ENCODE results near the gene DIP2C. TPM values are rescaled to one million over a fixed set of nuclear protein-coding genes. Genes with fewer than 3 reads are reported as not detected.

DIP2C gene
- total RNA-seq, 2 donors from 2014 or later = 9.6 to 11.9 TPM

DNA sequence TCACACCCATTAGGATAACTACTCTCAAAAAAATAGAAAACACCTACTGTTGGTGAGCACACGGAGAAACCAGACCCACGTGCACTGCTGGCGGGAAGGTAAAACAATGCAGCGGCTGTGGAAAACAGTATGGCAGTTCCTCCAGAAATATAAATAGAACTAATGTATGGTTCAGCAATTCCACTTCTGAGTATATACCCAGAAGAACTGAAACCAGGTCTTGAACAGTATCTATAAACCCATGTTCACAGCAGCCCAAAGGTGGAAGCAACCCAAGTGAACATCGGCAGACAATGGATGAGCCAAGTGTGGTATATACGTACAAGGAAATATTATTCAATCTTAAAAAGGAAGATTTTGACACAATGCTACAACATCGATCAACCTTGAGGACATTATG, 389.5 kb downstream of the DIP2C start:
- Histone ChIP-seq H3K4me1 (no peaks in the 10 kb centered on the region), H3K9me3 (no peaks in the 10 kb centered on the region), H3K27ac (no peak overlapping the region), H3K27me3 (no peaks in the 10 kb centered on the region), H3K4me3 (no peak overlapping the region), H3K36me3 (replicated peaks in 1 of 2; ENCODE audit: insufficient read depth in 1 of 2, low read depth in 2 of 2) (no peaks in the 10 kb centered on the region)
- ATAC-seq (no peak), DNase-seq (no peak)
- TF ChIP-seq, protein P1, sequence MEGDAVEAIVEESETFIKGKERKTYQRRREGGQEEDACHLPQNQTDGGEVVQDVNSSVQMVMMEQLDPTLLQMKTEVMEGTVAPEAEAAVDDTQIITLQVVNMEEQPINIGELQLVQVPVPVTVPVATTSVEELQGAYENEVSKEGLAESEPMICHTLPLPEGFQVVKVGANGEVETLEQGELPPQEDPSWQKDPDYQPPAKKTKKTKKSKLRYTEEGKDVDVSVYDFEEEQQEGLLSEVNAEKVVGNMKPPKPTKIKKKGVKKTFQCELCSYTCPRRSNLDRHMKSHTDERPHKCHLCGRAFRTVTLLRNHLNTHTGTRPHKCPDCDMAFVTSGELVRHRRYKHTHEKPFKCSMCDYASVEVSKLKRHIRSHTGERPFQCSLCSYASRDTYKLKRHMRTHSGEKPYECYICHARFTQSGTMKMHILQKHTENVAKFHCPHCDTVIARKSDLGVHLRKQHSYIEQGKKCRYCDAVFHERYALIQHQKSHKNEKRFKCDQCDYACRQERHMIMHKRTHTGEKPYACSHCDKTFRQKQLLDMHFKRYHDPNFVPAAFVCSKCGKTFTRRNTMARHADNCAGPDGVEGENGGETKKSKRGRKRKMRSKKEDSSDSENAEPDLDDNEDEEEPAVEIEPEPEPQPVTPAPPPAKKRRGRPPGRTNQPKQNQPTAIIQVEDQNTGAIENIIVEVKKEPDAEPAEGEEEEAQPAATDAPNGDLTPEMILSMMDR (IDR thresholded peaks at IDR 0.05) = no peak
- no peak for TF ChIP-seq POLR2A (IDR thresholded peaks at IDR 0.05)
- WGBS, 2 donors = 95% methylated on average over 7 of the region's 7 CpGs
- intact Hi-C loops (cut with DNase I) = no loop called here

DNA sequence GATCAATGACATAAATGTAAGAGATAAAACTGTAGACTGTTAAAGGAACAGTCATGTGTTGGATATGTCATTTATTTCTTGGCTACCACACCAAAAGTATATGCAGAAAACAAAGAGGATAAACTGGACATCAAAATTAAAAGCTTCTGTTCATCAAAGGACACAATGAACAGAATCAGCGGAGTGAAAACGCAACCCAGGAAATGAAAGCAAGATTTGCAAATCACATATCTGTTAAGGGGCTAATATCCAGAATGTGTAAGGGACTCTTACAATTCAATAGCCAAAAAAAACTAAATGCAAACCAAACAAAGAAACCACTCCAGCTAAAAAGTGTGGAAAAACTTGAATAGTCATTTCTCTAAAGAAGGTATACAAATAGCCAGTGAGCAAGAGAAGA, 390.0 kb downstream of the DIP2C start:
- intact Hi-C loops (cut with DNase I) = no loop called here
- H3K9me3 ChIP-seq = no peaks in the 10 kb centered on the region
- H3K4me1 ChIP-seq = no peaks in the 10 kb centered on the region
- no peak for ATAC-seq
- TF ChIP-seq, protein P1 (IDR thresholded peaks at IDR 0.05) = no peak
- TF ChIP-seq POLR2A (IDR thresholded peaks at IDR 0.05) = no peak
- H3K4me3 ChIP-seq = no peak overlapping the region
- no peaks in the 10 kb centered on the region for H3K27me3 ChIP-seq
- 93 to 100% methylated on average over 2 of the region's 2 CpGs for WGBS, 2 donors
- no peaks in the 10 kb centered on the region for H3K36me3 ChIP-seq (replicated peaks in 1 of 2; ENCODE audit: insufficient read depth in 1 of 2, low read depth in 2 of 2)
- DNase-seq = no peak
- H3K27ac ChIP-seq = no peak overlapping the region

DNA sequence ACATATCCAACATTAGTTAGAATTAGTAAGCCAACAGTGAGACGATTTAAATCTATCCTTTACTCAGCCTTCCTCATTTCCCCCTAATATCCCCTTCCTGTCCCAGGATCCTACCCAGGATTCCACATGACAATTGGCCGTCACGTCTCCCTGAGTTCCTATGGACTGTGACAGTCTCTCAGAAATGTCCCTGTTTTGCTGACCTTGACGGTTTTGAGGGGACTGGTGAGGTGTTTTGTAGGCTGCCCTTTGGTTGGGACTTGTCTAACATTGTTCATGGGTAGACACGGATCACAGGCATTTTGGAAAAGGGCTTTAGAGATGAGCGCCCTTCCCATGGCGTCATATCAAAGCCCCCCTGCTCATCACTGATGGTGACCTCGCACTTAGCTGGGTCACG, 391.4 kb downstream of the DIP2C start:
- Histone ChIP-seq H3K36me3 (replicated peaks in 1 of 2; ENCODE audit: insufficient read depth in 1 of 2, low read depth in 2 of 2) (no peaks in the 10 kb centered on the region), H3K9me3 (no peaks in the 10 kb centered on the region), H3K4me1 (no peaks in the 10 kb centered on the region), H3K27me3 (no peaks in the 10 kb centered on the region), H3K27ac (no peak overlapping the region), H3K4me3 (no peak overlapping the region)
- WGBS, 2 donors = 74 to 86% methylated on average over 8 to 9 of the region's 9 CpGs
- TF ChIP-seq, protein P1 (IDR thresholded peaks at IDR 0.05) = no peak
- no peak for TF ChIP-seq POLR2A (IDR thresholded peaks at IDR 0.05)
- intact Hi-C loops (cut with DNase I) = no loop called here
- ATAC-seq (no peak), DNase-seq (no peak)

DNA sequence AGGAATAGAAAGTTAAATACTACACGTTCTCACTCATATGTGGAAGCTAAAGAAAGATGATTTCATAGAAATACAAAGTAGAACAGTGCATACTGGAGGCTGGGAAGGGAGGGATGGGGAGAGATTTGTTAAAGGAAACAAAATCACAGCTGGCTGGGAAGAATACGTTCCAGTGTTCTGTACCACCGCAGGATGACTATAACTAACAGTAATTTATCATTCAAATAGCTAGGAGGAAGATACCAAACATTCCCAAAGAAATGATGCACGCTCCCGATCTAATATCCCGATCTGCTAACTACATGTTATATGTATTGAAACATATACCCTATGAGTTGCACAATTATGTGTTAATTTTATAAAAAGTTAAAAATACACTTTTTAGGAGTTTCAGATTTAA, 391.9 kb downstream of the DIP2C start:
- intact Hi-C loops (cut with DNase I) = no loop called here
- H3K4me3 ChIP-seq = no peak overlapping the region
- TF ChIP-seq POLR2A (IDR thresholded peaks at IDR 0.05) = no peak
- TF ChIP-seq, protein P1 (IDR thresholded peaks at IDR 0.05) = no peak
- H3K4me1 ChIP-seq = no peaks in the 10 kb centered on the region
- WGBS, 2 donors = 68 to 78% methylated on average over 6 of the region's 6 CpGs
- no peak overlapping the region for H3K27ac ChIP-seq
- ATAC-seq = no peak
- no peak for DNase-seq
- H3K36me3 ChIP-seq (replicated peaks in 1 of 2; ENCODE audit: insufficient read depth in 1 of 2, low read depth in 2 of 2) = no peaks in the 10 kb centered on the region
- no peaks in the 10 kb centered on the region for H3K9me3 ChIP-seq
- no peaks in the 10 kb centered on the region for H3K27me3 ChIP-seq

DNA sequence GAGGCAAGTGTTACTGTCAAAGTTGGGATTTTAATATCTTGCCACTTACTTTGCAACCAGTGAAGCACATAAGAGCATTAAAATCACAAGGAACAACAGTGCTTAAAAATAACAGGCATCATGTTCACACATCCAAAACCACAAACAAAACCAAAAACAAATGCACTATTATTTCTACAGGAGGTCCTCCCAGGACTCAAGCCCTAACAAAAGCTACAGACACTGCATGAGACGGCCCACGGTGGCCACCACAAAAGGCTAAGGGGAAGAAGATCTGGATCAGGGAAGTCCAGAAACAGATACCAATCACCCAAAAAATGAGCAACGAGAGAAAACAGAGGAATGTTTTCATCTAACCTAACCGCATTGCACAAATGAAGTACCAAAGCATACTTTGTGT, 395.8 kb downstream of the DIP2C start:
- H3K36me3 ChIP-seq (replicated peaks in 1 of 2; ENCODE audit: insufficient read depth in 1 of 2, low read depth in 2 of 2) = no peaks in the 10 kb centered on the region
- intact Hi-C loops (cut with DNase I) = no loop called here
- DNase-seq = no peak
- no peaks in the 10 kb centered on the region for H3K27me3 ChIP-seq
- ATAC-seq = no peak
- no peak for TF ChIP-seq POLR2A (IDR thresholded peaks at IDR 0.05)
- TF ChIP-seq, protein P1 (IDR thresholded peaks at IDR 0.05) = no peak
- no peaks in the 10 kb centered on the region for H3K4me1 ChIP-seq
- no peaks in the 10 kb centered on the region for H3K9me3 ChIP-seq
- H3K4me3 ChIP-seq = no peak overlapping the region
- 86 to 89% methylated on average over 4 of the region's 4 CpGs for WGBS, 2 donors
- no peak overlapping the region for H3K27ac ChIP-seq
